HTR-8/SVneo (cell line): ENCODE data around the gene HIVEP3.

Experiments
- DNase-seq: peaks from one replicate; pipeline ENCODE4 v3.0.0; 2011; ENCODE audit warnings: low spot score, mixed read lengths; ENCODE audit not compliant: insufficient read length
- FAIRE-seq: peaks from 2 replicates; lab custom pipeline; 2011; peaks lifted over from hg19 to GRCh38; lab: Jason Lieb, UNC

The HIVEP3 gene

GRCh38 chr1:41475859-41476567 lies 442.7 kb downstream of the HIVEP3 start:
- FAIRE-seq (no peak), DNase-seq (no peak)

GRCh38 chr1:41475346-41475745 lies 443.4 kb downstream of the HIVEP3 start:
- DNase-seq = no peak
- FAIRE-seq = no peak

- DNase-seq = no peak
- no peak for FAIRE-seq
These were observed 444.0 kb downstream of the HIVEP3 start for GRCh38 chr1:41474490-41475271.

- DNase-seq (no peak), FAIRE-seq (no peak)
These were observed 444.9 kb downstream of the HIVEP3 start for GRCh38 chr1:41473738-41474362.

- no peak for FAIRE-seq
- no peak for DNase-seq
These were observed 447.1 kb downstream of the HIVEP3 start for GRCh38 chr1:41471658-41472057.

- no peak for FAIRE-seq
These were observed 449.0 kb downstream of the HIVEP3 start for GRCh38 chr1:41469706-41470105.

GRCh38 chr1:41468122-41468762 lies 450.5 kb downstream of the HIVEP3 start:
- DNase-seq = no peak
- no peak for FAIRE-seq

More at GRCh38 chr1:41469706-41470105, 449.0 kb downstream of the HIVEP3 start:
- DNase-seq = no peak

GRCh38 chr1:41467673-41468072 lies 451.0 kb downstream of the HIVEP3 start:
- FAIRE-seq (no peak), DNase-seq (no peak)

- DNase-seq (no peak), FAIRE-seq (no peak)
These were observed 452.6 kb downstream of the HIVEP3 start for GRCh38 chr1:41466146-41466545.

- no peak for DNase-seq
- FAIRE-seq = no peak
These were observed 453.0 kb downstream of the HIVEP3 start for GRCh38 chr1:41465741-41466140.

GRCh38 chr1:41464885-41465284 lies 453.8 kb downstream of the HIVEP3 start:
- DNase-seq = no peak
- FAIRE-seq = no peak

GRCh38 chr1:41463516-41463915 lies 455.2 kb downstream of the HIVEP3 start:
- no peak for DNase-seq
- FAIRE-seq = no peak

- FAIRE-seq = no peak
These were observed 456.1 kb downstream of the HIVEP3 start for GRCh38 chr1:41462680-41463004.

GRCh38 chr1:41461790-41462679 lies 456.7 kb downstream of the HIVEP3 start:
- FAIRE-seq (no peak), DNase-seq (no peak)

More at GRCh38 chr1:41462680-41463004, 456.1 kb downstream of the HIVEP3 start:
- no peak for DNase-seq

- FAIRE-seq (no peak), DNase-seq (no peak)
These were observed 461.7 kb downstream of the HIVEP3 start for GRCh38 chr1:41456847-41457540.
